ENCODE measurements around the gene MSANTD1.

MSANTD1 gene

GRCh38 chr4:3266076-3266475 is 17.1 kb downstream of the MSANTD1 start:
- no peak for ATAC-seq
- DNase-seq: no peak

- ATAC-seq (no peak), DNase-seq (no peak)
Observed at GRCh38 chr4:3267576-3268394, 18.8 kb downstream of the MSANTD1 start.

- ATAC-seq (no peak), DNase-seq (no peak)
Observed at GRCh38 chr4:3268395-3269104, 19.6 kb downstream of the MSANTD1 start.

- no peak for DNase-seq
- peak; percentile 40 for ATAC-seq
Observed at GRCh38 chr4:3269105-3269927, 20.4 kb downstream of the MSANTD1 start.

- DNase-seq: no peak
Observed at GRCh38 chr4:3269991-3270611, 21.1 kb downstream of the MSANTD1 start.

GRCh38 chr4:3271131-3271530 is 22.2 kb downstream of the MSANTD1 start:
- no peak for DNase-seq
- ATAC-seq: no peak

More at GRCh38 chr4:3269991-3270611, 21.1 kb downstream of the MSANTD1 start:
- ATAC-seq: no peak

GRCh38 chr4:3276986-3277385 is 28.0 kb downstream of the MSANTD1 start:
- ATAC-seq (no peak), DNase-seq (no peak)

GRCh38 chr4:3280466-3280865 is 31.5 kb downstream of the MSANTD1 start:
- DNase-seq (no peak), ATAC-seq (no peak)

- ATAC-seq (no peak), DNase-seq (no peak)
Observed at GRCh38 chr4:3283483-3283882, 34.5 kb downstream of the MSANTD1 start.

GRCh38 chr4:3283916-3284315 is 35.0 kb downstream of the MSANTD1 start:
- ATAC-seq (no peak), DNase-seq (no peak)

GRCh38 chr4:3284734-3285557 is 36.0 kb downstream of the MSANTD1 start:
- ATAC-seq (no peak), DNase-seq (no peak)

- ATAC-seq (peak; percentile 37), DNase-seq (no peak)
Observed at GRCh38 chr4:3285558-3286334, 36.8 kb downstream of the MSANTD1 start.

- ATAC-seq (no peak), DNase-seq (no peak)
Observed at GRCh38 chr4:3286335-3287175, 37.6 kb downstream of the MSANTD1 start.

- no peak for ATAC-seq
Observed at GRCh38 chr4:3287271-3287971, 38.5 kb downstream of the MSANTD1 start.

GRCh38 chr4:3287972-3288570 is 39.1 kb downstream of the MSANTD1 start:
- ATAC-seq (no peak), DNase-seq (no peak)

More at GRCh38 chr4:3287271-3287971, 38.5 kb downstream of the MSANTD1 start:
- no peak for DNase-seq

GRCh38 chr4:3288571-3289094 is 39.7 kb downstream of the MSANTD1 start:
- DNase-seq (no peak), ATAC-seq (no peak)

- no peak for DNase-seq
- no peak for ATAC-seq
Observed at GRCh38 chr4:3290476-3290875, 41.5 kb downstream of the MSANTD1 start.

- no peak for ATAC-seq
- no peak for DNase-seq
Observed at GRCh38 chr4:3290889-3291321, 41.9 kb downstream of the MSANTD1 start.
